Activated naive CD4-positive, alpha-beta T cell treated with anti-CD3 and anti-CD28 coated beads, Interleukin-2, amount 10 ng/mL, durations not matched to agents 7 days and 5 days (primary cell): Measurements from ENCODE around the gene RPL36A.

Source experiments
- CTCF ChIA-PET: fragments of 350-600 bp; sonication (Branson Sonifier 250); formaldehyde crosslinking; loops from one replicate; lab custom pipeline; 2021; ENCODE audit warnings: antibody characterized with exemption; lab: Charles Lee
- DNase-seq: peaks from one replicate; pipeline ENCODE4 v3.0.0-alpha.2; 2020
- H3K27ac Mint-ChIP-seq: one replicate; pipeline ENCODE4 v1.8.0; 2021; ENCODE audit warnings: mild to moderate bottlenecking, moderate library complexity, mixed read lengths
- H3K27me3 Mint-ChIP-seq: one replicate; pipeline ENCODE4 v1.8.0; 2021; ENCODE audit warnings: mild to moderate bottlenecking, mixed read lengths
- H3K36me3 Mint-ChIP-seq: one replicate; pipeline ENCODE4 v1.8.0; 2021; ENCODE audit warnings: mixed read lengths
- H3K4me1 Mint-ChIP-seq: one replicate; pipeline ENCODE4 v1.8.0; 2021; ENCODE audit warnings: mixed read lengths
- H3K4me3 Mint-ChIP-seq: one replicate; pipeline ENCODE4 v1.8.0; 2021; ENCODE audit warnings: mild to moderate bottlenecking, moderate library complexity, mixed read lengths
- H3K9me3 Mint-ChIP-seq: one replicate; pipeline ENCODE4 v1.8.0; 2021; ENCODE audit warnings: mixed read lengths

The RPL36A gene

DNA sequence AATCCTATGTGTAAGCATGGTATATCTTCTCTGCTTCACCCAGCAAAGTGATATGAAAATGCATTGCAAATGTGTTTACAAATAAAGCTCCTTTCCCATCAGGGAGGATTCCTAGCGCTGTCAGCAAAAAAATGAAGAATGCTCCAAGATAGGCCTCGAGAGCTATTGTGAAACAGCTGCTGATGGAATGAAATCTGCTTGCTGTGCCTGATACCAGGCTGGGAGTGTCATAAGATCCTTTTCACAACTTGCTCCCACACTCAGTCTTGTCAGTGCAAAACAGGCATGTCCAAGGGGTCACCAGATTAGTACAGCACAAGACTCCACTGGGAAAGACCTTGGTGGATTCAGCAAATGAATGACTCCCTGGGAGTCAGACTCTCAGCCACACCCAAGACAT is 51.3 kb downstream of the RPL36A start:
- H3K4me3 Mint-ChIP-seq: no peak overlapping the region
- H3K4me1 Mint-ChIP-seq: peaks cover 6% of the 10 kb centered on the region
- H3K27ac Mint-ChIP-seq: no peak overlapping the region
- H3K36me3 Mint-ChIP-seq: peaks cover 21% of the 10 kb centered on the region
- DNase-seq: no peak
- H3K27me3 Mint-ChIP-seq: no peaks in the 10 kb centered on the region
- CTCF ChIA-PET: no interaction called here
- peaks cover 1% of the 10 kb centered on the region for H3K9me3 Mint-ChIP-seq
